PC-3 (cell line): ENCODE measurements around the gene ZNRF1. TPM values are rescaled to one million over a fixed set of nuclear protein-coding genes. Genes with fewer than 3 reads are reported as not detected.
A peak's percentile ranks its signal among the peaks of the same experiment; 100 is the strongest.

Experiments
- ATAC-seq: fragments of 200-7000 bp; cut with Tn5 transposase; 2 replicates; pipeline ENCODE4 v1.9.1; 2020; ENCODE audit warnings: mild to moderate bottlenecking, moderate library complexity
- BruUV-seq: library from RNA; stranded (reverse); fragments of 400-500 nt; replicated peaks from 2 replicates; lab custom pipeline; 2021; lab: Mats Ljungman, UMichigan
- CTCF ChIA-PET: fragments of 300-600 bp; sonication (Branson Sonifier 250); formaldehyde crosslinking; loops from one replicate; lab custom pipeline; 2022; ENCODE audit warnings: antibody characterized with exemption; lab: Charles Lee
- POLR2A ChIA-PET: fragments of 300-600 bp; sonication (Branson Sonifier 250); formaldehyde crosslinking; loops from one replicate; lab custom pipeline; 2022; ENCODE audit warnings: antibody characterized with exemption; ENCODE audit not compliant: unreplicated experiment; lab: Charles Lee
- DNase-seq: peaks from one replicate; pipeline ENCODE4 v3.0.0-alpha.2; 2015
- H2AFZ ChIP-seq: fragments of 300-600 bp; sonication (generic); 2 replicates; pipeline ENCODE4 v1.6.0; 2016; ENCODE audit warnings: antibody characterized with exemption, low read length
- H3F3A ChIP-seq: fragments of 300-600 bp; sonication (generic); one replicate; pipeline ENCODE4 v1.6.0; 2017; ENCODE audit warnings: antibody characterized with exemption, low read length, control low read depth, mild to moderate bottlenecking; ENCODE audit not compliant: unreplicated experiment
- H3K27ac ChIP-seq: fragments of 300-600 bp; sonication (generic); 2 replicates; pipeline ENCODE4 v1.5.1; 2016; ENCODE audit warnings: mild to moderate bottlenecking, low read length
- H3K27me3 ChIP-seq: fragments of 300-600 bp; sonication (generic); 2 replicates; pipeline ENCODE4 v1.6.1; 2016; ENCODE audit warnings: low read length, mixed read lengths
- H3K36me3 ChIP-seq: fragments of 300-600 bp; sonication (generic); 2 replicates; pipeline ENCODE4 v1.6.1; 2016; ENCODE audit warnings: low read depth, mixed run types, low read length, mixed read lengths
- H3K4me1 ChIP-seq: fragments of 300-600 bp; sonication (generic); 2 replicates; pipeline ENCODE4 v1.5.1; 2016; ENCODE audit warnings: low read length; ENCODE audit not compliant: insufficient read depth
- H3K4me2 ChIP-seq: fragments of 300-600 bp; sonication (generic); 2 replicates; pipeline ENCODE4 v1.6.0; 2016; ENCODE audit warnings: low read length
- H3K4me3 ChIP-seq: fragments of 300-600 bp; sonication (generic); 2 replicates; pipeline ENCODE4 v1.5.1; 2016; ENCODE audit warnings: mild to moderate bottlenecking, low read length, mixed read lengths
- H3K79me2 ChIP-seq: fragments of 300-600 bp; sonication (generic); 2 replicates; pipeline ENCODE4 v1.6.1; 2017; ENCODE audit warnings: low read length, mixed read lengths
- H3K9ac ChIP-seq: fragments of 300-600 bp; sonication (generic); 2 replicates; pipeline ENCODE4 v1.6.0; 2016; ENCODE audit warnings: mild to moderate bottlenecking, low read length
- H3K9me2 ChIP-seq: fragments of 300-600 bp; sonication (generic); replicated peaks from 2 replicates; pipeline ENCODE4 v1.6.1; 2016; ENCODE audit warnings: mixed run types, low read length, mixed read lengths
- H3K9me3 ChIP-seq: fragments of 300-600 bp; sonication (generic); 2 replicates; pipeline ENCODE4 v1.6.1; 2016; ENCODE audit warnings: low read length, mixed read lengths
- H4K20me1 ChIP-seq: fragments of 300-600 bp; sonication (generic); 2 replicates; pipeline ENCODE4 v1.6.1; 2016; ENCODE audit warnings: low read length, mixed read lengths
- CTCF ChIP-seq: fragments of 300-600 bp; sonication (generic); conservative IDR thresholded peaks from 2 replicates; pipeline ENCODE4 v1.5.1; 2017; ENCODE audit warnings: antibody characterized with exemption, low read depth, mild to moderate bottlenecking, low read length
- EZH2 ChIP-seq: fragments of 300-600 bp; sonication (generic); IDR thresholded peaks from one replicate; pipeline ENCODE4 v1.6.1; 2017; ENCODE audit warnings: antibody characterized with exemption, mild to moderate bottlenecking, low read length; ENCODE audit not compliant: unreplicated experiment
- EZH2phosphoT487 ChIP-seq: fragments of 300-600 bp; sonication (generic); IDR thresholded peaks from 2 replicates; pipeline ENCODE4 v1.6.1; 2018; ENCODE audit warnings: mild to moderate bottlenecking, antibody characterized with exemption, low read length, borderline replicate concordance
- intact Hi-C: fragments of 100-400 bp; cut with micrococcal nuclease; formaldehyde crosslinking; loops from 2 replicates; pipeline ENCODE4 v1.9.0; 2023
- total RNA-seq: library from RNA; depleted of rRNA; stranded (reverse); fragments of >200 nt; gene quantifications from 2 replicates; pipeline ENCODE4 v1.2.3, GENCODE V29; 2014

ZNRF1 gene
- total RNA-seq, 1 experiment from 2014 or later: 60.4 TPM

GRCh38 chr16:75000481-75001081, 1.8 kb downstream of the ZNRF1 start:
- intact Hi-C loops: no loop called here
- peak overlapping the region; percentile 92 for H3K4me2 ChIP-seq
- TF ChIP-seq EZH2 (no peak), EZH2phosphoT487 (no peak), CTCF (no peak)
- BruUV-seq: no TSS peak
- DNase-seq: peak; percentile 30
- H3K9me3 ChIP-seq: no peaks in the 10 kb centered on the region
- H3K4me1 ChIP-seq: peaks cover 44% of the 10 kb centered on the region
- POLR2A ChIA-PET: no interaction called here
- H3K27me3 ChIP-seq: no peaks in the 10 kb centered on the region
- H3K9ac ChIP-seq: peak overlapping the region; percentile 86
- ATAC-seq: no peak
- peaks cover 64% of the 10 kb centered on the region for H3K79me2 ChIP-seq
- H3F3A ChIP-seq: no peaks in the 10 kb centered on the region
- no peaks in the 10 kb centered on the region for H3K9me2 ChIP-seq
- no peak overlapping the region for H2AFZ ChIP-seq
- no peaks in the 10 kb centered on the region for H3K36me3 ChIP-seq
- H3K4me3 ChIP-seq: peak overlapping the region; percentile 85
- CTCF ChIA-PET: interaction anchor here (1.4 kb wide), 1 partner anchor 111 kb away, joined by 5 read pairs; no protein-coding TSS in a partner anchor
- H3K27ac ChIP-seq: peak overlapping the region; percentile 62; the same call in 1 of the 2 replicates
- peaks cover 41% of the 10 kb centered on the region for H4K20me1 ChIP-seq

- CTCF ChIA-PET: no interaction called here
- no peaks in the 10 kb centered on the region for H3F3A ChIP-seq
- H2AFZ ChIP-seq: no peak overlapping the region
- H3K4me3 ChIP-seq: no peak overlapping the region
- H3K36me3 ChIP-seq: no peaks in the 10 kb centered on the region
- H3K9me3 ChIP-seq: no peaks in the 10 kb centered on the region
- H3K9ac ChIP-seq: no peak overlapping the region
- peaks cover 83% of the 10 kb centered on the region for H3K79me2 ChIP-seq
- intact Hi-C loops: no loop called here
- POLR2A ChIA-PET: no interaction called here
- peaks cover 46% of the 10 kb centered on the region for H4K20me1 ChIP-seq
- no peak for TF ChIP-seq EZH2phosphoT487
- TF ChIP-seq EZH2: no peak
- TF ChIP-seq CTCF: no peak
- H3K4me1 ChIP-seq: peaks cover 44% of the 10 kb centered on the region
- no peak overlapping the region for H3K27ac ChIP-seq
- BruUV-seq: no TSS peak
- no peaks in the 10 kb centered on the region for H3K9me2 ChIP-seq
- DNase-seq (no peak), ATAC-seq (no peak)
- no peaks in the 10 kb centered on the region for H3K27me3 ChIP-seq
- H3K4me2 ChIP-seq: peak overlapping the region; percentile 92
These were observed 3.6 kb downstream of the ZNRF1 start for GRCh38 chr16:75002474-75002873.

- no peak for ATAC-seq
- ChIA-PET CTCF (no interaction called here), POLR2A (no interaction called here)
- no peaks in the 10 kb centered on the region for H3K9me3 ChIP-seq
- no peak overlapping the region for H3K27ac ChIP-seq
- peaks cover 98% of the 10 kb centered on the region for H3K79me2 ChIP-seq
- H4K20me1 ChIP-seq: peaks cover 49% of the 10 kb centered on the region
- no peak overlapping the region for H3K9ac ChIP-seq
- no TSS peak for BruUV-seq
- peaks cover 37% of the 10 kb centered on the region for H3K4me1 ChIP-seq
- no peaks in the 10 kb centered on the region for H3K36me3 ChIP-seq
- TF ChIP-seq EZH2phosphoT487 (no peak), EZH2 (no peak), CTCF (no peak)
- H2AFZ ChIP-seq: no peak overlapping the region
- no peaks in the 10 kb centered on the region for H3K27me3 ChIP-seq
- no peak for DNase-seq
- intact Hi-C loops: no loop called here
- no peak overlapping the region for H3K4me3 ChIP-seq
- no peaks in the 10 kb centered on the region for H3K9me2 ChIP-seq
- no peaks in the 10 kb centered on the region for H3F3A ChIP-seq
- no peak overlapping the region for H3K4me2 ChIP-seq
These were observed 5.1 kb downstream of the ZNRF1 start for GRCh38 chr16:75003931-75004330.
